Activated T-helper 1 cell treated with Interleukin-2 at 50 U/mL for 16 hours (primary cell): Measurements from ENCODE around the gene PET117.
"Not testable (repeated sequence)": the region's sequence is repeated elsewhere in the genome, so short reads cannot be mapped to it uniquely, and the experiment has no call there.

Experiments used
- DNase-seq: peaks from one replicate; pipeline ENCODE4 v3.0.0-alpha.2; 2020; ENCODE audit warnings: low read depth

PET117 gene

GRCh38 chr20:18164356-18164755 lies 26.7 kb downstream of the PET117 start:
- DNase-seq = no peak

- no peak for DNase-seq
Observed at GRCh38 chr20:18165553-18165952, 27.9 kb downstream of the PET117 start.

GRCh38 chr20:18166241-18166881 lies 28.7 kb downstream of the PET117 start:
- DNase-seq = no peak

DNA sequence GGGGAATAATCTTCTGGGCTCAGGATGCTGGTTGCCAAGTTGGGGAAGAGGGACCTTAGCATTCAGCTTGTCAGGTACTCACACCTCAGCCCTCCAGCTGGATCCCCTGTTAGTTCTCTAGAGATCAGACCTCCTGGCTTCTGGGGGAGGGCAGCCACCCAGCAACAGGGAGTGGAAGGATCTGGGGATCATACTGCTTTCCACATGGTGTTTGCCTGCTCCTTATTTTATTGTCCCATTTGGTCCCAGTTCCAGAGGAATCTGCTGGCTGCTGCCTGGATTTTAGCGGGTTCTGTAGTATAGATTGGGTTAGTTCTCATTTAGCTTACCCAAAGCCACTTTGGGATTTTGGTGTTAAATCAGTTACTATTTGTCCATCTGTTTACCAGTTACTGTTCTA lies 29.3 kb downstream of the PET117 start:
- no peak for DNase-seq

DNA sequence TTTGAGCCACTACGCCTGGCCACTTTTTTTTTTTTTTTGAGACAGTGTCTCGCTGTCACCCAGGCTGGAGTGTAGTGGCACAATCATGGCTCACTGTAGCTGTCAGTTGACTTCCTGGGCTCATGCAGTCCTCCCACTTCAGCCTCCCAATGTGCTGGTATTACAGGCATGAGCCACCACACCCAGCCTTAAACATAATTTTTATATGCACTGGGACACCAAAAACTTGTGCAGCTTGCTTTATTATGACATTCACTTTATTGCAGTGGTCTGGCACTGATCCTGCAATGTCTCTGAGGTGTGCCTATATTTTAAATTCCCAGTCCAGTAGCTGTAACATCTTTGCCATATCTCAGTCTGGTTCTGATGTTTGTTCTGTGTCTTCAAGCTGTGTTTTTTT lies 34.7 kb downstream of the PET117 start:
- DNase-seq = no peak

GRCh38 chr20:18174906-18175683 lies 37.4 kb downstream of the PET117 start:
- DNase-seq = no peak

DNA sequence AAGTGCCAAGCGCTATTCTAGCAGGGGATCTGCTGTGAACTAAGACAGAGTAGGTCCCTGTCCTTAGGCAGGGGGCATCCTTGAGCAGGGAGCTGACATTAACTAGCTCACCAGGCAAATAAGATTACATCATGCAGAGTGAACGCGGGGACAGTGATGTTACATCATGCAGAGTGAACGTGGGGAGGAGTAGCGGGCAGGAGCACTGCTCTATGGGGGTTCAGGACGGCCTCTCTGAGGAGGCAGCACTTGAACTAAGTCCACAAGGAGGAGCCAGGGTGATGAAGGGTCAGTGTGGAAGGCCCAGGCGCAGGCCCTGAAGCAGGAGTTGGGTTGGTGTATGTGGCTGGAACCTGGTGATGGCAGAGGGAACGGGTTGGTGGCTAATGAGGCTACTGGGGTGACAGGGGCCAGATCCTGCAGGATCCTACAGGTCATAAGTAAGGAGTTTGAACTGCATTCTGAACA lies 38.7 kb downstream of the PET117 start:
- DNase-seq = no peak

GRCh38 chr20:18180366-18180765 lies 42.7 kb downstream of the PET117 start:
- not testable (repeated sequence) for DNase-seq

- DNase-seq = no peak
Observed at GRCh38 chr20:18180815-18181214, 43.2 kb downstream of the PET117 start.

DNA sequence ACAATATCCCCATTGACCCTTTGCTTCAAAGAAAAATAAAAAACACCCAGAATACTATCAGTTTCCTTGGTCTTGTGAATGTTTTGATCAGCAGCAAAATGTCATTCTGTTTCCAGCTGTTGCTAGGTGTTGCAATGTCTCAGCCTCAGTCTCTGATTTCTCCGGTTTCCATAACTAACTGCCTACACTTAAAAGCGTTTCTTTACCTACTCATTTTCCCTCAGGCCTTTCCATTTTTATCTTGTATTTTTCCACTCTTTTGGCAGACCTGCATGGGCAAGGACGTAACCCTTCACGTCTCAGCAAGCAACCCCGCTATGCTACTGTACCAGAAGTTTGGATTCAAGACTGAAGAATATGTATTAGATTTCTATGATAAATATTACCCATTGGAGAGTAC lies 49.4 kb downstream of the PET117 start:
- DNase-seq = no peak

GRCh38 chr20:18188434-18188833 lies 50.8 kb downstream of the PET117 start:
- DNase-seq = no peak

GRCh38 chr20:18190338-18191233 lies 52.9 kb downstream of the PET117 start:
- DNase-seq = no peak

- DNase-seq = no peak
Observed at GRCh38 chr20:18191306-18191705, 53.6 kb downstream of the PET117 start.
